Mucosa of stomach (tissue), 1 donor: Measurements from ENCODE around the gene CCL27.

ENCODE experiments used
- H3K27me3 ChIP-seq: one replicate; pipeline ENCODE4 v1.7.0; 2013; ENCODE audit warnings: mild to moderate bottlenecking, low read length; ENCODE audit not compliant: control insufficient read depth, insufficient read depth
- H3K36me3 ChIP-seq: one replicate; pipeline ENCODE4 v1.7.0; 2013; ENCODE audit warnings: low read length; ENCODE audit not compliant: control insufficient read depth, insufficient read depth
- H3K4me1 ChIP-seq: one replicate; pipeline ENCODE4 v1.7.0; 2013; ENCODE audit warnings: mild to moderate bottlenecking, low read length; ENCODE audit not compliant: control insufficient read depth, insufficient read depth
- H3K4me3 ChIP-seq: one replicate; pipeline ENCODE4 v1.7.0; 2013; ENCODE audit warnings: low read length
- H3K9ac ChIP-seq: one replicate; pipeline ENCODE4 v1.7.0; 2013; ENCODE audit warnings: mild to moderate bottlenecking, low read length, moderate library complexity
- H3K9me3 ChIP-seq: one replicate; pipeline ENCODE4 v1.7.0; 2013; ENCODE audit warnings: mild to moderate bottlenecking, low read length, moderate library complexity; ENCODE audit not compliant: control insufficient read depth
- donor health status: Pancreatic carcinoma.

Gene CCL27, protein sequence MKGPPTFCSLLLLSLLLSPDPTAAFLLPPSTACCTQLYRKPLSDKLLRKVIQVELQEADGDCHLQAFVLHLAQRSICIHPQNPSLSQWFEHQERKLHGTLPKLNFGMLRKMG

DNA sequence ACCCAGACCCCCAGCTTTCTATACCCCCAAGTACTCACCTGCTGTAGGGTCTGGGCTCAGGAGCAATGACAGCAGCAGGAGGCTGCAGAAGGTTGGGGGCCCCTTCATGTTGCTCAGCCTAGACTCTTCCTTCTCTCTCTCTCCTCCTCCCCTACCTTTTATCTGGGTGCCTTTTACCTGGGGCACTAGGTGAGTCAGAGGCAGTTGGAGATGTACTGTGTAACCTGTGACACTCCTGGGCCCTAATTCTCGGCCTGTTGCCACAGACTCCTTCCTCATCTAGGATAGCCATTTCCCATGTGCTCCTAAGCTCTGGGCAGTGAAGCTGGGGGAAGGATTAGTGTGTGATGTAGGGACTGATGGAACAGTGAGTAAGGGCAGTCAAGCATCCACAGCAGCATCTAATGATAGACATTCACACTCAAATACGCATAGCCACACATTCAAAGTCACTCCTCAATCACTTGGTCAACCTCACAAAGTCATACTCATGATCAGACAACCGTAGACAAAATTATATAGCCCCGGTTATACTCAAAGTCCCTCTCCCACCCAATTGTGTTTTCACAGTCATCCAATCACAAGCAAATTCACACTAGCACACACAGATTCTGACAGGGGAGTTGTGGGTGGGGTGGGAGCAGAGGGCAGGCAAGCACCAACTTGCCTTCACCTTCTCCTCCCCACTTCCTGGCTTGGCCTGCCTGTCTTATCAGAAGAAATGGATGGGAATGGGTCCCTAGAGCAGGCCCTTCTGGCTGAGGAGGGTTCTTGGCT is at the start of gene CCL27:
TSS of gene CCL27 (minus strand) at position 132 of the 777 bp plus-strand sequence. CDS start at position 108, 24 bp downstream.
- H3K4me3 ChIP-seq = no peak within 1 kb of the TSS
- no peaks in the 10 kb centered on the region for H3K9me3 ChIP-seq
- H3K27me3 ChIP-seq = no peaks in the 10 kb centered on the region
- no peak within 1 kb of the TSS for H3K9ac ChIP-seq
- H3K36me3 ChIP-seq = no peaks in the 10 kb centered on the region
- peaks cover 9% of the 10 kb centered on the region for H3K4me1 ChIP-seq

DNA sequence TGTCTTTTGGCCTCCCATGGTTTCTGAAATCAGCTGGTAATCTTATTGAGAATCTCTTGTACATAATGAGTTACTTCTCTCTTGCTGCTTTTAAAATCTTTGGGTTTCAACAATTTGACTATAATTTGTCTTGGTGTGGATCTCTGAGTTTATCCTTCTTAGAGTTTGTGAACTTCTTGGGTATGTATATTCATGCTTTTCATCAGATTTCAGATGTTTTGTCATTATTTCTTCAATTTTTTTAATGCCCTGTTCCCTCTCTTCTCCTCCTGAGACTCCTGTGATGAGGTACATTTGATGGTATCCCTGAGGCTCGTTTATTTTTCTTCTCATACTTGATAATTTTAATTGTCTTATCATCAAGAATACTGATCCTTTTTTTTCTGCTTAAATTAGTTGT is 49.7 kb upstream of the CCL27 start:
- H3K4me3 ChIP-seq = no peak overlapping the region
- no peaks in the 10 kb centered on the region for H3K4me1 ChIP-seq
- H3K27me3 ChIP-seq = no peaks in the 10 kb centered on the region
- no peaks in the 10 kb centered on the region for H3K36me3 ChIP-seq
- H3K9me3 ChIP-seq = no peaks in the 10 kb centered on the region
- no peak overlapping the region for H3K9ac ChIP-seq

GRCh38 chr9:34710023-34710422 is 47.6 kb upstream of the CCL27 start, which contains the start of gene CCL21:
TSS of gene CCL21 (minus strand) at chr9:34710136. CDS start at chr9:34710066, 70 bp downstream.
- Histone ChIP-seq H3K4me1 (no peaks in the 10 kb centered on the region), H3K9ac (no peak within 1 kb of the TSS), H3K9me3 (no peaks in the 10 kb centered on the region), H3K36me3 (no peaks in the 10 kb centered on the region), H3K4me3 (no peak within 1 kb of the TSS), H3K27me3 (no peaks in the 10 kb centered on the region)

GRCh38 chr9:34709196-34709978 is 46.9 kb upstream of the CCL27 start:
- Histone ChIP-seq H3K27me3 (no peaks in the 10 kb centered on the region), H3K36me3 (no peaks in the 10 kb centered on the region), H3K9me3 (no peaks in the 10 kb centered on the region), H3K9ac (no peak overlapping the region), H3K4me3 (no peak overlapping the region), H3K4me1 (no peaks in the 10 kb centered on the region)

GRCh38 chr9:34707130-34707529 is 44.7 kb upstream of the CCL27 start:
- Histone ChIP-seq H3K4me3 (no peak overlapping the region), H3K9me3 (no peaks in the 10 kb centered on the region), H3K27me3 (no peaks in the 10 kb centered on the region), H3K36me3 (no peaks in the 10 kb centered on the region), H3K9ac (no peak overlapping the region), H3K4me1 (no peaks in the 10 kb centered on the region)

DNA sequence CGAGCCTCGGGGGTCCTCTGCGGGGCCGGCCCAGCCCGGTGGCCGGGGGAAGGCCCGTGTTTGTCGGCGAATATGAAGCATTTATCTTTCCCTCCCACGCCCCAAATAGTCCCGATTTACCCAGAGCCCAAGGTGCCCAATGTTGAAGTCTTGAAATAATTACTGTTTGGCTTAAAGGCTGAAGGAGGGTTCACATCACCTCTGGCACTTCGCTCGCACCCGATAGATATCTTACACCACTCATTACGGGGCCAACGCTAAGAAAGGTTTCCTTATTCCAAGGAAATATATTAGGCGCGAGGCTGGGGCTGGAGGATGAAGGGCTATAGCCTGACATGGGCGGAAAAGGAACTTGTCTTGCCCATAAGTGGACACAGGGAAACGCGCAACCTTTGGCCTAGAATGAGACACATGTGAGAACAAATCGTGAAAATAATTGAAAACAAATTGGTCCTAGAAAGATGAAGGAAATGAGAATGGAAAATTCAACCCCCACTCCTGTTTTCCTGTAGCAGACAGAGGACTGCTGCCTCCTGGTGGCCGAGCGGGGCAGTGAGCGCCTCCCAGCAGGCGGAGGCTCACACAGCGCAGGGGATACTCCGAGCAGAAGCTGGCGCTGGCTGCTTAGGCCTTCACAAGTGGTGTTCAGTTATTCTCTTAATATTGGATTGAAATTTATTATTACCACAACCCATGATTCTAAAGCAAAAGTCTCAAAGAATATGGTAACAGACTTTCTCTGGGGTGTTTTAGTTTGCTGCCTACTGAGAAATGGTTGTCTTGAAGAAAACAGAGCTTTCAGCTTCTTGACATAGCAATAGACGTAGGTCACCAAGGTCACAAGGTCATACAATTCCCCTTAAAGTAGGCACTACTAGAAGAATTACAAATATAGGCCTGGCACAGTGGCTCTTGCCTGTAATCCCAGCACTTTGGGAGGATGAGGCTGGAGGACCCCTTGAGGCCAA is 39.6 kb upstream of the CCL27 start:
- Histone ChIP-seq H3K36me3 (no peaks in the 10 kb centered on the region), H3K9ac (peak overlapping the region; percentile 67), H3K27me3 (peaks cover 9% of the 10 kb centered on the region), H3K9me3 (no peaks in the 10 kb centered on the region), H3K4me1 (peaks cover 11% of the 10 kb centered on the region), H3K4me3 (peak overlapping the region; percentile 69)

DNA sequence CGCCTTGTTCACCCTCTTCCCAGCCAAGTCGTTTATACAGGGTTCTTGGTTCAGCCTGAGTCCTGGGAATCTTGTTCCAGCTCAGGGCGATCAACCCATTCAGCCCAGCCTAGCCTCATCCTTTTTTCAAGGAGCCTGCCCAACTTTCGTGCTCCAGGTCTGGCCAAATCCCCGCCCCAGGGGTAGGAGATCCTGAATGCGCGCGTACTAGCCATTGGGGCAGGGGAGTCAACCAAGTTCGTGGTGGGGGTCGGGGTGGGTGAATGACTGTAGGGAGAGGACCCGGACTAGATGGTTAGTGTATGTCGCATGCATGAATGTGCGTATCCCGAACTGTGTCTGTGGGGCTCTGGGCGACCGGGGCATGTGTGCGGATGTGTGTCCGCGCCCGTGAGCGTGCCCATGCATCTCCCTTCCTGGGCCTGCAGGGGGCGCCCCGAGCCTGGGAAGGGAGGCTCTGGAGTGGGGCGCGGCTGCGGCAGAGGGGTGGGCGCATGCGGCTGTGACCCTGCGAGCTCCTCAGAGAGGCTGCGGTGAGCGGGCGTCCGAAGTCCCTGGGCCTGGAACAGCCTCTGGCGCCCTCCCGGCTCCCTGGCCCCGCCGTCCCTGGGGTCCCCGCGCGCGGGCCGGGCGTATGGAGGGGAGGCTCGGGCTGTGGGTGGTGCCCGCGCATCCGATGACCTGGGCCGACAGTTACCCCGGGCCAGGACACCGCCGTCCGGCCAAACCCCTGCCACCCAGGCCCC is 38.7 kb upstream of the CCL27 start:
- peaks cover 13% of the 10 kb centered on the region for H3K27me3 ChIP-seq
- H3K9ac ChIP-seq = peak overlapping the region; percentile 67
- H3K36me3 ChIP-seq = no peaks in the 10 kb centered on the region
- no peaks in the 10 kb centered on the region for H3K9me3 ChIP-seq
- H3K4me3 ChIP-seq = peak overlapping the region; percentile 69
- peaks cover 11% of the 10 kb centered on the region for H3K4me1 ChIP-seq

DNA sequence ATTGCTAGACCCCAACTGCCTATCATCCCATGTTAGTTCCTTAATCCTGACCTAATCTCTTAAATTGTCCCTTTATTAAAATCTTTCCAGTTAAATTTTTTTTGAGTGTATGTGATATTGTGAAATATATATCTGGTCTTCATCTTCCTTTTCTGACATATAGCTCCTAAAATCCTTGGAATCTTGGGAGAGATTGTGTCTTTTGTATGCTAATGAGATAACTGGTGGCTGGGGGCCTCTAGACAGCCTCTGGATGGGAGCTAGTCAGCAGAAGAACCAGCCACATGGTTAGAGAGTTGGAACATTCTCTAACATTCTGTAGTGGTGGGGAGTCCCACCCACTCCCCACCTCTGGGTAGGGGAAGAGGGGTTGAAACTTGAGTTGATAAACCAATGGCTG is 32.4 kb upstream of the CCL27 start:
- peaks cover 4% of the 10 kb centered on the region for H3K27me3 ChIP-seq
- H3K9me3 ChIP-seq = no peaks in the 10 kb centered on the region
- no peak overlapping the region for H3K4me3 ChIP-seq
- no peaks in the 10 kb centered on the region for H3K4me1 ChIP-seq
- H3K9ac ChIP-seq = no peak overlapping the region
- H3K36me3 ChIP-seq = no peaks in the 10 kb centered on the region

- Histone ChIP-seq H3K4me3 (no peak overlapping the region), H3K4me1 (peaks cover 8% of the 10 kb centered on the region), H3K36me3 (no peaks in the 10 kb centered on the region), H3K27me3 (peaks cover 4% of the 10 kb centered on the region), H3K9me3 (no peaks in the 10 kb centered on the region), H3K9ac (no peak overlapping the region)
Observed at GRCh38 chr9:34693560-34693959, 31.1 kb upstream of the CCL27 start.

GRCh38 chr9:34691936-34692315 is 29.5 kb upstream of the CCL27 start:
- H3K9me3 ChIP-seq = no peaks in the 10 kb centered on the region

More at GRCh38 chr9:34691936-34692315, 29.5 kb upstream of the CCL27 start:
- no peak overlapping the region for H3K9ac ChIP-seq
- H3K27me3 ChIP-seq = peaks cover 4% of the 10 kb centered on the region
- H3K36me3 ChIP-seq = no peaks in the 10 kb centered on the region
- H3K4me3 ChIP-seq = no peak overlapping the region
- peaks cover 8% of the 10 kb centered on the region for H3K4me1 ChIP-seq
